NCI-H2196 (cell line): ENCODE data around the gene C19orf38.
A peak's percentile ranks its signal among the peaks of the same experiment; 100 is the strongest.
"Not testable (repeated sequence)": the region's sequence is repeated elsewhere in the genome, so short reads cannot be mapped to it uniquely, and the experiment has no call there.

Source experiments
- DNase-seq: peaks from one replicate; lab custom pipeline; 2025; ENCODE audit not compliant: unreplicated experiment; lab: John Stamatoyannopoulos, UW

The C19orf38 gene

DNA sequence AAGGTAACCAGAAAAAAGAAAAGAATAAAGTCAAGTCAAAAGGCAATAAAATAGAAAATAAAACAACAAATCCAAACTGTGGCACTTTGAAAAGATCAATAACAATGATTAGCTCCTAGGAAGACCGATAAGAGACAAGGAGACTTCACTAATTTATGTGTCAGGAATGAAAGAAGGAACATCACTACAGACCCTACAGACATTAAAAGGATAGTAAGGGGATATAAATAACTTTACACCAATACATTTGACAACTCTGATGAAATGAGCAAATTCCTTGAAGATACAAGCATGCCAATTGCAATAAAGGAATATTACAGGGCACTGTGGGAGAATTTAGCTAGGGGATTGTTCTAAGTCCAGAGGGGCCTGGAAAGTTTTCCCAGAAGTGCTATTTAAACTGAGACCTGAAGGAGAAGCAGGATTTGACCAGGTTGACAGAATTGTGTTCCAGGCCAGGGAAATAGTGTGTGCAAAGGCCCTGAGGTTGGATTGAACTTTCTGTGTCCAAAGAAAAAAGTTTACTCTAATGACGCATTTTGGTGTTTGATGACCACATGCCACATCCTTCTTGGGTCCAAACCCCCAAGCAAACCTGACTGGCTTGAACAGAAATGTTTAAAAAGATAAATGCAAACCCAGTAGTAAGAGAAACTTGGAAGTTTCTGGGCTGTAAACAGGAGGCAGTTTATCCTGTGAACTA lies 1.6 kb upstream of the C19orf38 start:
- no peak for DNase-seq

DNA sequence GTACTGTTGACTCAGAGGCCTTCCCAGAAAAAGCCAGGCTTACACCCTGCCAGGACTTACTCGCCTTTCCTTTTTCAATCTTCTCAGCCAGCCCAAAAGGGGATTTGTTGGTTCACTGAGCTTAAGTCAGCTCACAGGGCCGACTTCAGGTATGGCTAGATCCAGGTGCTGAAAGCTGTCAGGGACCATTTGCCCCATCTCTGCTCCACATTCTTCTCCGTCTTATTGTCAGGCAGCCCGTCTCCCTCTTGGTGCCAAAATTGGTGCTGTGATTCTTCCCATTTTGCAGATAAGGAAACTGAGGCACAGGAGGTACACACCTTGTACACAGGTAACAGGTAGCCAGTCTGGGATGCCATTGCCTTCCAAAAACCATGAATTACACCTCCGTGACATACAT lies 2.4 kb downstream of the C19orf38 start:
- no peak for DNase-seq

DNA sequence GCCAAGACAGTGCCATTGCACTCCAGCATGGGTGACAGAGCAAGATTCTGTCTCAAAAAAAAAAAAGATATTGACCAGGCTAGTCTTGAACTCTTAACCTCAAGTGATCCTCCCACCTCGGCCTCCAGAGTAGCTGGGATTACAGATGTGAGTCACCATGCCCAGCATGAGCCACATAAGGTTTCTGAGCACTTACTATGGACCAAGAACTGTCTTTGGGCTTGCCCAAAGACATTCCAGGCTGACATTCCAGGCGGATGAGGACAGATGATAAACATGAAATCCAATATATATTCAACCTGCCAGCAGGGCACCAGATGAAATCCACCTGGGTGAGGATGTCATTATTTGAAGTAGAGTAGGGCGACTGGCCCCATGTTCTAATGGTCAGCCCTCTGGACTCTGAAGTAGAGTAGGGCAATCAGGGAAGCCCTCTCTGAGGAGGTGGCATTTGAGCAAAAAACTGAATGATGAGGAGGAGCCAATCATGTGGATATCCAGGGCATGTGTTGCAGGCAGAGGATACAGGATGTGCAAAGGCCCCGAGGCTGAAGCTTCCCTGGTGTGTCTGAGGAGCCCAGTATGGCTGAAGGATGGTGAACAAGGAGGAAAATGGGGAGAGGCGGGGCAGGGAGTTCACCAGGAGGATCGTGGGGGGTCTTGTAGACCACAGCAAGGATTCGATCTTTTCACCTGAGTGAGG lies 4.0 kb downstream of the C19orf38 start:
- DNase-seq = no peak

DNA sequence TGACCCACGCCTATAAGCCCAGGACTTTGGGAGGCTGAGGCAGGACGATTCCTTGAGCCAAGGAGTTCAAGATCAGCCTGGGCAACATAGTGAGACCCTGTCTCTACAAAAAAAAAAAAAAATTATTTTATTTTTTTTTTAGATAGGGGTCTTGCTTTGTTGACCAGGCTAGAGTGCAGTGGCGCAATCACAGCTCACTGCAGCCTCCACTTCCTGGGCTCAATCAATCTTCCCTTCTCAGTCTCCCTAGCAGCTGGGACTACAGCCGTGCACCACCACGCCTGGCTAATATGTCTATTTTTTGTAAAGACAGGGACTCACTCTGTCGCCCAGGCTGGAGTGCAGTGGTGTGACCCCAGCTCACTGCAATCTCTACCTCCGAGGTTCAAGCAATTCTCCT lies 4.7 kb downstream of the C19orf38 start:
- DNase-seq = no peak

DNA sequence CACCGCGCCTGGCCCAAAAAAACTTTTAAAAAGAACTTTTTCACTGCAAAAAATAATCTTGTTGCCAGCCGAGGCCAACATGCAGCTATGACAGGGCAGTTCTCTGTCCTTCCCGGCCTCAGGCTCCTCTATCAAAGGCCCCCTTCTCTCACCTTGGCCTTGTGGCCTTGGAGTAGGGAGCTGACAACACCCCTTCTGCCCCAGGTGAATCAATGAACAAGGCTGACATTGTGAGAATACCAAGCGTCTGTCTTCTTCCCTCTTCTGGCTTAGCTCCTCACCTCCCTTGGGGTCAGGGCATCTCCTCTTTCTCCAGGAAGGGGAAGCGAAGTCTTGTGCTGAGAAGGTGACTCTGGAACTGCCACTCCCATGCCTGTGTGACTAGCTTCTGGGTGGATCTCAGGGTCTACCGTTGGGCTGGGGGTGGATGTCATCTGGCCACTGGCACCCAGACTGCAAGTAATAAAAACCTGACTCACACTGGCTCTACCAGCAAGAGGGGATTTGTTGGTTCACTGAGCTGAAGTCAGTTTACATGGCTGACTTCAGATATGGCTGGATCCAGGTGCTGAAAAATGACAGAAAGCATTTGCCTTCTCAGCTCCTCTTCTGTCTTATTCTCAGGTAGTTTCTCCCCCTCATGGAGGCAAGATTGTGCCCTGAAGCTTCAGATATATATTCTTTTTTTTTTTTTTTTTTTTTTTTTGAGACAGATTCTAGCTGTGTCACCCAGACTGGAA lies 6.3 kb downstream of the C19orf38 start:
- DNase-seq = no peak

DNA sequence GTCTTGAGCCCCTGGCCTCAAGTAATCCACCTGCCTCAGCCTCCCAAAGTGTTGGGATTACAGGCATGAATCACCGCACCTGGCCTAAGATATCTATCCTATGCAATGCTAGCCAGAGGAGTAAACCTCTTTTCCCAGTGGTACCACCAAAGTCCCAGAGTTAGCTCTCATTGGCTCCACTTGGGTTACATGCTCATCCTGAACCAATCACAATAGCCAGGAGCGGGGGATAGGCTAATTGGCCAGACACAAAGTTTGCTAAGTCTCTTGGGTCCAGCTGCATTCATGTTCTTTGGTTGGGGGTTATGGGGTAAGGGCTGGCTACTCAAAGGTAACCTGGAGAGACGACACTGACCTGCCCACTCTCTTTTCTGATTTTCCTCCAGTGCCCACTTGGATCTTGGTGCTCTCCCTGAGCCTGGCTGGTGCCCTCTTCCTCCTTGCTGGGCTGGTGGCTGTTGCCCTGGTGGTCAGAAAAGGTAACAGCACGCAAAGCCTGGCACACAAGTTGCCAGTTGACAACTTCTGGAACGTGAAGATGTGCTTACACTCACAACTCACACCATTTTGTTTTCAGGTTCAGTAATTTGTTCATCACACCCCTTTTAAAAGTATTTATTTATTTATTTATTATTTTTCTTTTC lies 7.8 kb downstream of the C19orf38 start:
- DNase-seq = no peak

DNA sequence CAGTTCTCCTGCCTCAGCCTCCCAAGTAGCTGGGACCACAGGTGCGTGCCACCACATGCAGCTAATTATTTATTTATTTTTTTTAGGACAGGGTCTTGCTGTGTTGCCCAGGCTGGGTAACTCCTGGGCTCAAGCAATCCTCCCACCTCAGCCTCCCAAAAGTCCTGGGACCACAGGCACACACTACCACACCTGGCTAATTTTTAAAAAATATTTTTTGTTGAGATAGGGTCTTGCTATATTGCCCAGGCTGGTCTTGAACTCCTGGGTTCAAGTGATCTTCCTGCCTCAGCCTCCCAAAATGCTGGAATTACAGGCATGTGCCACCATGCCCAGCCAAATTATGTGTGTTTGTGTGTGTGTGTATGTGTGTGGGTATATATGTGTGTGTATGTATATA lies 8.7 kb downstream of the C19orf38 start:
- not testable (repeated sequence) for DNase-seq

DNA sequence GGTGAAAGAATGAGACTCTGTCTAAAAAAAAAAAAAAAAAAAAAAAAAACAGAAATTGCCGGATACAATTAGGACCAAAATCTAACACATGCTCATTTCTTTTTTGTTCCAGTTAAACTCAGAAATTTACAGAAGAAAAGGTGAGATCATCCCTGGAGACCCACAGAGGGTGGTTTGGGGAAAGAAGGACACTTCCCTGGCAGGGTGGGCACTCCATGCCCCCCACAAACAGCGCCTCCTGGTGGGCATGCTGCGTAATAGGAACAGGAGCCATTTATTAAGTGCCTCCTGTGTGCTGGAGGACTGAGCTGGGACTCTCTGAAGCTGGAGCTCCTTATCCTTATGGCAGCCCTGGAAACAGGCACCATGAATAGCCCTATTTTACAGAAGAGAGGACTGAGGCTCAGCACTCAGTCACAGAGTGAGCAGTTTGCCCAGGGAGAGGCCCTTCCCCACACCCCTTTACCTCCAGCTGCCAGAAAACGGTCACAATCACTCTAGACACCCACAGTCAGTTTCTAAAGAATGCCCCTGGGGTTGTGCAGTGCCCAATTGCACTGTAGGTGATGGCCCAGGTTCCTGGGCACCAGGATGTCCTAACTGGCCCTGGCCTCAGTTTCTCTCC lies 10.1 kb downstream of the C19orf38 start:
- DNase-seq = no peak

DNA sequence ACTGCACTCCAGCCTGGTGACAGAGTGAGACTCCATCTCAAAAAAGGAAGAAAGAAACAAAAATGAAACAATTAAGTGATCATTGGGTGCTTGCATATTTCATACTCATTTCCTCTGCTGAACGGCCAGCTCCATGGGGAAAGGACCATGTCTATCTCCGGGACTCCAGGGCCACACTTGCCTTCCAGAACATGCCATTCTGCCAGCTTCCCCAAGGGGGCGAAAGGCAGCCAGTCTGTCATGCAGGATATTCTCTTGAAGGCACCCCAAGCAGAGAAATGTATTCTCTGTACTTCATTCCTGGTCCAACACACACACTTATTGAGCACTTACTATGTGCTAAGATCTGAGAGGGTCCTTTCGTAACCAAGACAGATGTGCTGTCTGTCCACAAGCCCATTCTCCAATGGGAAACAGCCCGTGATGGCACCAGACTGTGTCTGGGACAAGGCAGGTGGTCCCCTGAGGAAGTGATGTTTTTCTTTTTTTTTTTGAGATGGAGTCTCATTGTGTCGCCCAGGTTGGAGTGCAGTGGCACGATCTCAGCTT lies 13.0 kb downstream of the C19orf38 start:
- peak; percentile 14 for DNase-seq

DNA sequence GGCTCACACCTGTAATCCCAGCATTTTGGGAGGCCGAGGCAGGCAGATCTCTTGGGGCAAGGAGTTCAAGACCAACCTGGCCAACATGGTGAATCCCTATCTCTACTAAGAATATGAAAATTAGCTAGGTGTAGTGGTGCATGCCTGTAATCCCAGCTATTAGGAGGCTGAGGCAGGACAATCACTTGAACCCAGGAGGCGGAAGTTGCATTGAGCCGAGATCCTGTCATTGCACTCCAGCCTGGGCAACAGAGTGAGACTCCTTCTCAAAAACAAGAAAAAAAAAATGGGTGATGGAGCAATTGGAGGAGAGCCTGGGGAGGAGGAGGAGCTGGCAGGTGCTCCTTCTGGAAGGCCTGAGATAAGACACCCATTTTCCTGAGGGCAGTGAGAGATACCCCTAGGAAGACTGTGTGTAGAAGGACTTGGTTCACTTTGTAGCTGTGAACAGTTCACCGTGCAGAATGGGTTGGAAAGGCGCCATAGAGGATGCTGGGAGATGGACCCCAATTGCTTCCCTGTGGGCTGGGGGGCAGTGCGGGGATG lies 14.4 kb downstream of the C19orf38 start:
- DNase-seq = no peak

DNA sequence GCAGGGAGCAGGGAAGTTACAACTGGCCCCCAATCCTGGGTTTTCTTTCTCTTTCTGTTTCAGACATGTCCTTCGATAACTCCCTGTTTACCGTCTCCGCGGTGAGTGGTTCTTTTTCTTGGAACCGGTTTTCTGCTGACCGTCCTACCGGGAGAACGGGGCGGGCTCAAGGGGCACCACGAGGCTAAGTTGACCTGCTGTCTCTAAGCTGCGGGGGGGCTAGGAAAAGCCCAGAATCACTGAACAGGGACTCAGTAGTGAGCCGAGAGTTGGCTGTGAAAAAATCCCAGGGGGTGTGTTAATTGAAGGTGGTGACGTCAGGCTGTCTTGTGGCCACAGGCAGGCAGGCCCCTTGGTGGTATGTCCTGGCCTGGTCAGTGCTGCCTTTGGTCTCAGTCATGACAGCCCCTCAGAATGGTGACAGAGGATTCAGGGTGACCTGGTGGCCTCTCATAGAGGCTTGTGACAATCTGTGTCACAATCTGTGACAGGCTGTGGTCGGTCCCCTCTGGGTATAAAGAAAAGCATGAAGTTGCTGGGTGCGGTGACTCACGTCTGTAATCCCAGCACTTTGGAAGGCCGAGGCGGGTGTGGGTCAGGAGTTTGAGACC lies 15.0 kb downstream of the C19orf38 start:
- DNase-seq = no peak

DNA sequence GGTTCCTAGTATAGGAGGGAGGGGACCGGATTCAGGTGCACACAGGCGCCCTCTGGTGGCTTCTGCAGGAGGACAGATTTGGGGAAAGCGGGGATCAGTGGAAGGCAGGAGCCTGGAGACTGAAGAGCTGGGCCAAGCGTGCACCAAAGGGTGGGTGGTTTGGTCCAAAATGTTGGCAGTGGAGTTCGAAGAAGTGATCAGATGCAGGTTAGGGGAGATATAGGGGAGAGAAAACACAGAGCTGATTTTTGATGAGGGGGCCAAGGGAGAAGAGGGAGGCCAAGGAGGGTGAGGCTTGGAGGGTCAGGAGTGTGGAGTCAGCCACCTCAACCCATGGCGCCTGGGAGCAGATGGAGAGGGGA lies 16.3 kb downstream of the C19orf38 start:
- DNase-seq = peak; percentile 77

DNA sequence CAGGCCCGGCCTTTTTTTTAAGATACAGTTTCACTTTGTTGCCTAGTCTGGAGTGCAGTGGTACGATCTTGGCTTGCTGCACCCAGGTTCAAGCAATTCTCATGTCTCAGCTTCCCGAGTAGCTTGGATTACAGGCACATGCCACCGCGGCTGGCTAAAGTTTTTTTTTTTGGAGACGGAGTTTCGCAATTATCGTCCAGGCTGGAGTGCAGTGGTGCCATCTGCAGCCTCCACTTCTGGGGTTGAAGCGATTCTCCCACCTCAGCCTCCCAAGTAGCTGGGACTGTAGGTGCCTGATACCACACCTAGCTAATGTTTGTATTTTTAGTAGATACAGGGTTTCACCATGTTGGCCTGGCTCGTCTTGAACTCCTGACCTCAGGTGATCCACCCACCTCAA lies 18.3 kb downstream of the C19orf38 start:
- no peak for DNase-seq

DNA sequence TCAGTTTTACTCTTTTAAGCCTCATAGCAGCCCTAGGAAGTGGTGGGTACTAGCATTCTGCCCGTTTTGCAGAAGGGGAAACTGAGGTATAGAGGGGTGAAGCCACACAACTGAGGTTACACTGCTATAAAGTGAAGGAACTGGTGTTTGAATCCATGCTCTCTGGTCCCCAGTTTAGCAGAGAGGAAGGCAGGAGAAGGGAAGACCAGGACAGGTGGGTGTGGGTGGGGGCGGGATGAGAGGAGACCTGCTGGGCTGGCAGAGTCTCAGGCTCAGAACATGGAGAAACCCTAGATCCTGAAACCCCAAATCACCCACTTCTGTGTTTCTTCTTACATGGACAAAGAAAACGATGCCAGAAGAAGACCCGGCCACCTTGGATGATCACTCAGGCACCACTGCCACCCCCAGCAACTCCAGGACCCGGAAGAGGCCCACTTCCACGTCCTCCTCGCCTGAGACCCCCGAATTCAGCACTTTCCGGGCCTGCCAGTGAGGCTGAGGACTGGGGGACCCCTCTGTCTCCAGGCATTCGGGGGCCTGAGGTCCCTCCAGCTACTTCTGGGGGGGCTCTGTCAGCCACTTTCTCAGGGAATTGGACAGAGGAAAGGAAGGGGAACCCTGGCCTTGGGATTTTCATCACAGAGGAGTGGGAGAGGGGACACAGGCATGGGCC lies 20.8 kb downstream of the C19orf38 start:
- DNase-seq = no peak

DNA sequence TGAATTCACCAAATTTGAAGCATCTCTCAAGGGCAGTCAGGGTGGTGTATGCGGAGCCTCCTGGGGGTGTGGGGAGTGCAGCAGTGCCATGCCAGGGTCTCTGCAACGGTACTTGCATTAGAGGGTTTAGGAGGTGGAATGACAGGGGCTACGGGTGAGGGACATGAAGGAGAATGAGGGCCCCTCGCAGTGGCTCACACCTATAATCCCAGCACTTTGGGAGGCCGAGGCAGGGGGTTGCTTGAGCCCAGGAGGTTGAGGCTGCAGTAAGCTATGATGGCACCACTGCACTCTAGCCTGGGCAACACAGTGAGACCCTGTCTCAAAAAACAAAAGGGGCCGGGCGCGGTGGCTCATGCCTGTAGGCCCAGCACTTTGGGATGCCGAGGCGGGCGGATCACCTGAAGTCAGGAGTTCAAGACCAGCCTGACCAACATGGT lies 21.7 kb downstream of the C19orf38 start:
- DNase-seq = not testable (repeated sequence)

DNA sequence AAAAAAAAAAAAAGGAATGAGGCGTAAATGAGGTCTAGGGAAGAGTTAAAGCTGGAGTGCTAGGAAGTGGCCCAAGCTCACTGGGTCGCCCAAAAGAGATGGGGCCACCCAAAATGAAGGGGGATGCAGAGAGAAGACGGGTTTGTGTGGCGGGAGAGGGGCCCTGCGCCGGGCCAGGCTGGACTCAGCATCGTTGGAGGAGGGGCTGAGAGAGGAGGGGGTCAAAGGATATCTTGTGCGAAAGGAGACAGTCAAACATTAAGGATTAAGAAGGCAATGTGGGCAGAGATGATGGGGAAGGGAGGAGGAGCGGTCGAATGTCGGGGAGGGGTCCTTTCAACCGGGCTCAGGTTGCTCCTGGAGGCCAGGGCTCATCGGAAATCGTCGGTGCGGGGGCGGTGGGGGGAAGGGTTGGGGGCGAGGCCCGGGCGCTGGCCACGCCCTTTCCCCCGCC lies 22.3 kb downstream of the C19orf38 start:
- DNase-seq = no peak

DNA sequence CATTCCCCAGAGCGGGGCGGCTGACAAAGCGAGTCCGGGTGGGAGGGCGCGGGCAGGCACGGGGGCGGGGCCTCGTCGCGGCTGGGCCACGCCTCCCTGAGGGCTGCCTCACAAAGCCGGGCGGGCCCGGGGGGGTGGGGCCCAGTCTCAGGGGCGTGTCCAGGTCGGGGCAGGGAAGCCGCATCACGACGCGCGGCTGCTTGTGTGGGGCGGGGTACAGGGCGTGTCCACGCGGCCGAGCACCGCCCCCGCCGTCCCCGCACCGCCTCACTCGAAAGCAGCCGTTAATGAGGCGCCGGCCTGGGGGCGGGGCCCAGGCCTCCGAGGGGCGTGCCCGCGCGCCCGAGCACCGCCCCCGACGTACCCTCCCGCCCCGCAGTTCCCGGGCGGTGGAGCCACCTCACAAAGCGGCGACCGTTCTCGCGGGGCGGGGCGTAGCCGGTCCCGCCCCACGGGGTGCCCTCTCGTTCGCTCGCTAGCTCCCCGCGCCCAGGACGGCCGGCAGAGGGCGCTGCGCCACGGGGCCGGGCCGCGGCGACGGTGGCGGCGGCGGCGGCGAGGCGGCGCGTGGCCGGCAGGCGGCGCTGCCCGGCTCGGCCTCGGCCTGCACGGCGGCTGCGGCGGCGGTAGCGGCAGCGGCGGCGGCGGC lies 22.9 kb downstream of the C19orf38 start, which contains the start of gene CARM1:
CARM1 (plus strand) TSS at position 599 of the 649 bp plus-strand sequence. CDS start 150 bp downstream, outside the sequence.
- peak; percentile 100 for DNase-seq

DNA sequence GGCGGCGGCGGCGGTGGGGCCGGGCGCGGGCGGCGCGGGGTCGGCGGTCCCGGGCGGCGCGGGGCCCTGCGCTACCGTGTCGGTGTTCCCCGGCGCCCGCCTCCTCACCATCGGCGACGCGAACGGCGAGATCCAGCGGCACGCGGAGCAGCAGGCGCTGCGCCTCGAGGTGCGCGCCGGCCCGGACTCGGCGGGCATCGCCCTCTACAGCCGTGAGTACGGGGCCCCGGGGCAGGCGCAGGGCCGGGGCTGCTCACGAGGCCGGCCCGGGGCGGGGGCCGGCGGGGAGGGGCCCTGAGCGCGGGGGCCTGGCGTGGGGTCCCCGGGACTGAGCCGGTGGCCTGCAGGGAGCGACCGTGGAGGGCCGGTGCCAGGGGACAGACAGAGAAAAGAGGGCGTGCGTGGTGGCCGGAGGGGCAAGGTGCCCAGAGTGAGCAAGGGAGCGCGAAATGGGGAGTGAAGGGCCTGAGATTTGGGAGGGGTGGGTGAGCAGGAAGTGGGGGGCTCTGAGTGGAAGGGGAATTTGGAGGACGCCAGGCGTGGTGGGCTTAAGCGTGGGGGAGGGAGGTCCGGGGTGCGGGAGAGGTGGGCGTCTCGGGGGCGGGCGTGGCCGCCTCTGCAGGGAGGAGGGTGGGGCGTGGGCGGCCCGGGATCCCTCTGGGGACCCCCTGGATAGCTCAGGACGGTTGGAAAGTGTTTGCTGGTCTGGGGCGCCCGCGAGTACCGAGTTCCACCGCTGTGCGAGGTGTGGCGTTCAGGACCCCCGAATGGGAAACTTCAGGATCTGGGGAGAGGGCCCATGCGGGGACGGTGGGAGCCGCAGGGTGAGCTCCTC lies 23.7 kb downstream of the C19orf38 start:
- no peak for DNase-seq
